ENCODE results near the gene COL4A1. TPM values are rescaled to one million over a fixed set of nuclear protein-coding genes. Genes with fewer than 3 reads are reported as not detected.
A peak's percentile ranks its signal among the peaks of the same experiment; 100 is the strongest.

Gene COL4A1
- total RNA-seq, 1 donor from 2014 or later = 178 TPM

- Histone ChIP-seq H3K4me1 (peaks cover 36% of the 10 kb centered on the region), H3K27ac (no peak overlapping the region), H3K9me3 (no peaks in the 10 kb centered on the region), H3K4me3 (no peak overlapping the region), H3K27me3 (no peaks in the 10 kb centered on the region), H3K36me3 (no peaks in the 10 kb centered on the region)
- peak in 1 of 2 donors; percentile 47 for DNase-seq (ENCODE audit: extremely low spot score in 2 of 2)
- intact Hi-C loops (cut with DNase I) = no loop called here
- TF ChIP-seq, protein P1, sequence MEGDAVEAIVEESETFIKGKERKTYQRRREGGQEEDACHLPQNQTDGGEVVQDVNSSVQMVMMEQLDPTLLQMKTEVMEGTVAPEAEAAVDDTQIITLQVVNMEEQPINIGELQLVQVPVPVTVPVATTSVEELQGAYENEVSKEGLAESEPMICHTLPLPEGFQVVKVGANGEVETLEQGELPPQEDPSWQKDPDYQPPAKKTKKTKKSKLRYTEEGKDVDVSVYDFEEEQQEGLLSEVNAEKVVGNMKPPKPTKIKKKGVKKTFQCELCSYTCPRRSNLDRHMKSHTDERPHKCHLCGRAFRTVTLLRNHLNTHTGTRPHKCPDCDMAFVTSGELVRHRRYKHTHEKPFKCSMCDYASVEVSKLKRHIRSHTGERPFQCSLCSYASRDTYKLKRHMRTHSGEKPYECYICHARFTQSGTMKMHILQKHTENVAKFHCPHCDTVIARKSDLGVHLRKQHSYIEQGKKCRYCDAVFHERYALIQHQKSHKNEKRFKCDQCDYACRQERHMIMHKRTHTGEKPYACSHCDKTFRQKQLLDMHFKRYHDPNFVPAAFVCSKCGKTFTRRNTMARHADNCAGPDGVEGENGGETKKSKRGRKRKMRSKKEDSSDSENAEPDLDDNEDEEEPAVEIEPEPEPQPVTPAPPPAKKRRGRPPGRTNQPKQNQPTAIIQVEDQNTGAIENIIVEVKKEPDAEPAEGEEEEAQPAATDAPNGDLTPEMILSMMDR (IDR thresholded peaks at IDR 0.05) = no peak
- TF ChIP-seq POLR2A (IDR thresholded peaks at IDR 0.05) (no peak), POLR2AphosphoS5 (IDR thresholded peaks at IDR 0.05; ENCODE audit: insufficient read depth in 1 of 2, low read depth in 1 of 2) (no peak)
These were observed 49.5 kb downstream of the COL4A1 start for GRCh38 chr13:110257408-110257807.

DNA sequence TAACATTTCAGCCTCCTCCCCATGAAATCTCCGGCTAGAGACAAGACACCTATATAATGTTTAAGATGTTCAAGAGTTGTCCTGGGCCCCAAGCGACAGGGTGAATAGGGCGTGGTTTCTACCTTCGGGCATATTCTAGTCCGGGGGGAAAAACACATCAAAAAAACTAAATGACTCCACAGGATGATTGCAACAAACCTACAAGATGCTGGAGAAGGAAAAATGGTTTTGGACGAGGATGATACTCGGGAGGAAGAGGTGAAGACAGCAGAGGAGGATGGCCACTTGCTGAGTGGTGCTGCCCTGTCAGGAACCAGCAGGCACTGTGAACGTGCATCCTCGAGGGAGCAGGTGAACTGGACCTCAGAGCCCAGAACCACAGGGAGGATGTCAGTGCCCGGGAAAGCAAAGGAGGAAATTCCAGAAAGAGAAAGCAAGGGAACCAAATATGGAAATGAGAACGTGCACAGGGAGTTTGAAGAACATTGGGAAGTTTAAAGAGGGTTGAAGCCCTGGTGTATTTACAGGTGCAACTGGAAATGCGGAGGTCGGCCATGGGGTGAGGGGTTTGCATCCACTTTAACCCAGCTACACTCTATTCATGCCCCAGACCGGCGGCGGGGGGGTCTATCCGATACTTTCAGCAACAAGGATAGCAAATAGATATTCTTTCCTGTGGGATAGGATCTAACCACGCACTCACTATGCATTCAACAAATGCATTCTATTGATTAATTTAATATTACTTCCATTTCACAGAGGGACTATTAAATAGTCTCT, 50.6 kb downstream of the COL4A1 start:
- no peak overlapping the region for H3K27ac ChIP-seq
- H3K27me3 ChIP-seq = no peaks in the 10 kb centered on the region
- DNase-seq (ENCODE audit: extremely low spot score in 2 of 2) = peak in 1 of 2 donors; percentile 71
- H3K9me3 ChIP-seq = no peaks in the 10 kb centered on the region
- intact Hi-C loops (cut with DNase I) = no loop called here
- no peak for TF ChIP-seq POLR2A (IDR thresholded peaks at IDR 0.05)
- TF ChIP-seq POLR2AphosphoS5 (IDR thresholded peaks at IDR 0.05; ENCODE audit: insufficient read depth in 1 of 2, low read depth in 1 of 2) = no peak
- TF ChIP-seq, protein P1 (IDR thresholded peaks at IDR 0.05) = no peak
- H3K4me3 ChIP-seq = no peak overlapping the region
- no peaks in the 10 kb centered on the region for H3K36me3 ChIP-seq
- peaks cover 28% of the 10 kb centered on the region for H3K4me1 ChIP-seq

GRCh38 chr13:110254751-110255553, 52.0 kb downstream of the COL4A1 start:
- intact Hi-C loops (cut with DNase I) = no loop called here
- H3K4me1 ChIP-seq = peaks cover 40% of the 10 kb centered on the region

GRCh38 chr13:110254151-110254679, 52.7 kb downstream of the COL4A1 start:
- H3K27ac ChIP-seq = peak overlapping the region; percentile 53
- H3K36me3 ChIP-seq = no peaks in the 10 kb centered on the region
- DNase-seq (ENCODE audit: extremely low spot score in 2 of 2) = peak in 1 of 2 donors; percentile 77
- H3K9me3 ChIP-seq = no peaks in the 10 kb centered on the region
- no peak overlapping the region for H3K4me3 ChIP-seq
- peaks cover 47% of the 10 kb centered on the region for H3K4me1 ChIP-seq
- TF ChIP-seq POLR2A (IDR thresholded peaks at IDR 0.05) = no peak
- TF ChIP-seq, protein P1 (IDR thresholded peaks at IDR 0.05) = no peak
- TF ChIP-seq POLR2AphosphoS5 (IDR thresholded peaks at IDR 0.05; ENCODE audit: insufficient read depth in 1 of 2, low read depth in 1 of 2) = no peak
- intact Hi-C loops (cut with DNase I) = no loop called here
- no peaks in the 10 kb centered on the region for H3K27me3 ChIP-seq

More at GRCh38 chr13:110254751-110255553, 52.0 kb downstream of the COL4A1 start:
- peak in 1 of 2 donors; percentile 58 for DNase-seq (ENCODE audit: extremely low spot score in 2 of 2)
- Histone ChIP-seq H3K4me3 (no peak overlapping the region), H3K36me3 (no peaks in the 10 kb centered on the region), H3K27ac (peak overlapping the region; percentile 53), H3K27me3 (no peaks in the 10 kb centered on the region), H3K9me3 (no peaks in the 10 kb centered on the region)
- peak in 1 of 2 donors; percentile 39 for TF ChIP-seq POLR2AphosphoS5 (IDR thresholded peaks at IDR 0.05; ENCODE audit: insufficient read depth in 1 of 2, low read depth in 1 of 2)
- TF ChIP-seq POLR2A (IDR thresholded peaks at IDR 0.05) = no peak
- TF ChIP-seq, protein P1 (IDR thresholded peaks at IDR 0.05) = no peak

Data from vagina (tissue), 2 donors.